Stimulated activated CD8-positive, alpha-beta memory T cell treated with anti-CD3 and anti-CD28 coated beads, Interleukin-15, amount 100 ng/mL, for 24 hours (primary cell): Measurements from ENCODE around the gene MKLN1.
"Not testable (repeated sequence)": the region's sequence is repeated elsewhere in the genome, so short reads cannot be mapped to it uniquely, and the experiment has no call there.

ENCODE experiments used
- DNase-seq: peaks from one replicate; pipeline ENCODE4 v3.0.0-alpha.2; 2020; ENCODE audit warnings: low read depth

MKLN1 gene

GRCh38 chr7:131312838-131313237 is 14.8 kb upstream of the MKLN1 start:
- DNase-seq: no peak

- DNase-seq: no peak
These were observed 7.1 kb upstream of the MKLN1 start for GRCh38 chr7:131320603-131321002.

GRCh38 chr7:131321656-131322055 is 6.0 kb upstream of the MKLN1 start:
- no peak for DNase-seq

DNA sequence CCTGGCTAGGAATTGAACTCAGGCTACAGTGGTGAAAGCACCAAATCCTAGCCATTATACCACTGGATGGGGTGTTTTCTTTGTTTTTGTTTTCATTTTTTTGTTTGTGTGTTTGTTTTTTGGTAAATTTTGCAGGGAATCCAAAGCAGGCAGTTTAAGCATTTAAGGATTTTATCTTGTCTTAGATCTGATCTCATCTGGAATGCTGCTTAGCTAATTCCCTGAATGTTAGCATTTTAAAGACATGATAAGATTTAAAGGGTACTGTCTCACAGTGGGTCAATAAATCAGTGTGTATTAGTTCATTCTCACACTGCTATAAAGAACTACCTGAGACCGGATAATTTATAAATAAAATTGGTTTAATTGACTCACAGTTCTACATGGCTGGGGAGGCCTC is 5.6 kb upstream of the MKLN1 start:
- no peak for DNase-seq

DNA sequence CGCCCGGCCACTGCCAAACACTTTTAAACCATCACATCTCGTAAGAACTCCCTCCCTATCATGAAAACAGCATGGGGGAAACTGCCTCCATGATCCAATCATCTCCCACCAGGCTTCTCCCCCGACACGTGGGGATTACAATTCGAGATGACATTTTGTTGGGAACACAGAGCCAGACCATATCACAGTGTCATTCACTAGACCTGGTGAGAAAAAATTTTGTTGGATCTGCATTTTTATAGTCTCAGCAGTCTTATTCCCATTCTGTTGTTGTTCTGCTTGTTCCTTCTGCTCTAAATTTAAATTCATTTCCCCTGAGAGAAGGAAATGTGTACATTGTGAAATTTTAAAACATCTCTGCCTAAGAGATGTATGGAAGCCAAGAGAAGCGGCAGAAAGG is 4.8 kb upstream of the MKLN1 start:
- no peak for DNase-seq

DNA sequence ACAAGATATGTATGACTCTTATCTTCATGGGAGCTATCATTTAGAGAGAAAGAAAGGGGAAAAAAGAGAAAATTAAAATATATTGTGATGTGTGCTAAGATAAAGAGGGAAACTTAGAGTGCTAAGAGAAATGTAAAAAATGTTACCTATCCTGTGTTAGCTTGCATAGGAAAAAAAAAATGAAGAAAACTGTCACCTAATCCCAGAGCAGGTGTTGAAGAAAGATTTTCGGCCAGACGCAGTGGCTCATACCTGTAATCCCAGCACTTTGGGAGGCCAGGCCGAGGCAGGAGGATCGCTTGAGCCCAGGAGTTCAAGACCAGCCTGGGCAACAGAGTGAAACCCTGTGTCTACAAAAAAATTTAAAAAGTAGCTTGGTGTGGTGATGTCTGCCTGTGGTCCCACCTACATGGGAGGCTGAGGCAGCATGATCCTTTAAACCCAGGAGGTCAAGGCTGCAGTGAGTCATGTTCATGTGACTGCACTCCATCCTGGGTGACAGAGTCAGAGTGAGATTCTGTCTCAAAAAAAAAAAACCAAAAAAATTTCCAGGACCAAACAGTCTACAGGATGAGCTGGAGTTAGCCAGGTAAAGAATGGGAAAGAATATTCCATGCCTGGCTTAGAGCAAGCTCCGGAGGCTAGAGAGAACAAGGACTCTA is 2.4 kb upstream of the MKLN1 start:
- no peak for DNase-seq

DNA sequence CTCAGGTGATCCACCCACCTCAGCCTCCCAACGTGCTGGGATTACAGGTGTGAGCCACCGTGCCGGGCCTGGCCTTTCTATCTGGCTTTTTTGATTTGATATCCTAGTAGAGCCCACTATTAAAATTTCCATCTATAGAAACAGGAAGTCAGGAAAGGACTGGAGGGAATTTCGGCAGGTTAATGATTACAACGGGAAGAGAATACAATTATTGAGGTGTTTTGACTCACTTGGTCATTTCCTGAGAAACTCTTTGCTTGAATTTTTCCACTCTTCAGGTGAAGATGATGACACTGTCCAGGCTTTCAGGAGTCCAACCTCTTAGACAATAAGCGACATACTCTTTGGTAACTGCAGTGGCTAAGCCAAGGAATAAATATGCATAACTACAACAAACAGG is 1.1 kb upstream of the MKLN1 start:
- no peak for DNase-seq

GRCh38 chr7:131327049-131327625 is 539 bp upstream of the MKLN1 start:
- DNase-seq: no peak

DNA sequence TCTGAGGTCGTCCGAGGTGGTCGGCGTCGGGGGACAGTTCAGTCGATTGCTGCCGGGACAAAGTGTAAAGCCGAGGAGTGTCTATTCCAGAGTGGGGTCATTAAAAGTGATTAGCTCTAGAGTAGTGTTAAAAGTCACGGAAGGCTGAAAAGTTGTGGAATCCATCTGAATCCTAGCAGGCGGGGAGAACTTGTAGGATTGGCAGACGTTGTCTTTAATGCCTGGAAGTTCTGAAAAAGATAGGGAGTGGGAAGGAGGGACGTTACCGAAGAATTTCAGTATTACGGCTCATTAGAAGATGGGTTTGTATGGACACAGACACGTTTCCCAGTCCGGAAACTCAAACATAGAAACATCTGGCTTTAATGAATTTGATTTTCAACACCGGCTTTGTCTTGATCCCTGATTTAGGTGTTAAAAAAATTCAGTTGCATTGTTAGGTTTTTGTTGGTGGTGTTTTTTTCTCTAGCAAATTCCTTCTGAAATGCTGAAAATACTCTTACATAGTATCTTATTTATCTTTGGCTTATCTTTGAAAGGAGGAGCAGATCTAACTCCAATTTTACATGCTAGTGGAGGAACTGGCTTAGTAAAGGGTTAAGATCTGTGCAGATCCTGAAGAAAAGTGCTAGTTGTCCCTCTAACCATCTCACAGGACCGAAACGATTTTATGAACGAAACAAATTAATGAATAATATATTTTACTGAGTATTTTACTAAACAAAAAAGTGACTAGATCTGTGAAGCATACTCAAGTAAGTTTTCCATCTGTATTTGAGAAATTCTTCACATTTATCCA is 900 bp downstream of the MKLN1 start:
- no peak for DNase-seq

DNA sequence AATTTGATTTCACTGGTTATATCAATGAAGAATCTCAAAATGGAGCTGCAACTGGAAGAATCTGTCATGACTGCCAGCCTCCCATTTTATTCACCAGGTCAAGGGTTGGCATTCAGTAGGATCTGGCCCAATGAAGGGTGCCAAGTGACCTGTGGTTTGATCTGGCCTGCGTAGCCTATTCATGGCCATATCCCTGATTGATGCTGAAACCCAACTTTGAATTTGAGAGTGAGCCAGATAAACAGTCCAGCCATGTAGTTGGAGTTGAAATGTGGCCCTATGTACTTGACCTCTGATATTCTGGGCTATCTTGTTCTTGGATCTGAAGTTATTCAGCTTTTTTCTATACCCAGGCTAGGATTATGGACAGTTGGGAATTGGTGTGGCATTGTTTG is 1.5 kb downstream of the MKLN1 start:
- no peak for DNase-seq

- no peak for DNase-seq
These were observed 2.6 kb downstream of the MKLN1 start for GRCh38 chr7:131330299-131330698.

DNA sequence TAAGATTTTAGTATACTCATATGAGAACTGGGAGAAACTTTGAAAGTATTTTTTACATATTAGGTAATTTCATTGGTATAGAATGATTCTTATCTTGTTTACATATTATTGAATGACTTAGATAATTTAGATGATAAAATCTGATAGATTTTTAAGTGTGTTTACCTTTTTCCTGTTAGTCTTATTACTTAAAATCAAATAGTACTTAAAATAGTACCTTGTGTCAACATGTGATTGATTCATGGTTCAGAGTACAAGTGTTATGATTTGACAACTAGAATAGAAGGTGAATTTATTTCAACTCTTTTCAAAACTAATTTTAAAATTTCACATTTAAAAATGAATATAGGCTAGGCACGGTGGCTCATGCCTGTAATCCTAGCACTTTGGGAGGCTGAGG is 4.1 kb downstream of the MKLN1 start:
- DNase-seq: no peak

GRCh38 chr7:131332729-131333128 is 5.1 kb downstream of the MKLN1 start:
- DNase-seq: not testable (repeated sequence)

- no peak for DNase-seq
These were observed 8.1 kb downstream of the MKLN1 start for GRCh38 chr7:131335639-131336381.

- DNase-seq: no peak
These were observed 9.3 kb downstream of the MKLN1 start for GRCh38 chr7:131336956-131337355.

DNA sequence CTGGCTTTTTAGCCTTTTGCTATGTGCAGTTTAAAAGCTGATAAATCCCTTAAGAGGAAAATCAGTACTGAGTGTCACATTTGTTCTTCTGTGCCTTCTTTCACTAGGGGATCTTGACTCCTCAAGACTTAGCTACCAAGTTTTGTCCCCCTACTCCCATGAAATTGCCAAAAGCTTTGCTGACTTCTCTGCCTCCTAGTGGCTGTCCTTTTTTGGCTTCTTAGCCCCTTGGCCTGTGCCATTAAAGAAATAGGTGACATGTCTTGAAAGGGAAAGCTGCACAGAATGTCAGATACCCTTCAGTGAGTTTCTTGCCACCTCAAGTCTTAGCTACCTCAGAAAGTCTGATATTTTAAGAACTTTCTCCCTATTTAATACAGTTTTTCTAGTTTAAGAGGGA is 10.5 kb downstream of the MKLN1 start:
- DNase-seq: no peak

DNA sequence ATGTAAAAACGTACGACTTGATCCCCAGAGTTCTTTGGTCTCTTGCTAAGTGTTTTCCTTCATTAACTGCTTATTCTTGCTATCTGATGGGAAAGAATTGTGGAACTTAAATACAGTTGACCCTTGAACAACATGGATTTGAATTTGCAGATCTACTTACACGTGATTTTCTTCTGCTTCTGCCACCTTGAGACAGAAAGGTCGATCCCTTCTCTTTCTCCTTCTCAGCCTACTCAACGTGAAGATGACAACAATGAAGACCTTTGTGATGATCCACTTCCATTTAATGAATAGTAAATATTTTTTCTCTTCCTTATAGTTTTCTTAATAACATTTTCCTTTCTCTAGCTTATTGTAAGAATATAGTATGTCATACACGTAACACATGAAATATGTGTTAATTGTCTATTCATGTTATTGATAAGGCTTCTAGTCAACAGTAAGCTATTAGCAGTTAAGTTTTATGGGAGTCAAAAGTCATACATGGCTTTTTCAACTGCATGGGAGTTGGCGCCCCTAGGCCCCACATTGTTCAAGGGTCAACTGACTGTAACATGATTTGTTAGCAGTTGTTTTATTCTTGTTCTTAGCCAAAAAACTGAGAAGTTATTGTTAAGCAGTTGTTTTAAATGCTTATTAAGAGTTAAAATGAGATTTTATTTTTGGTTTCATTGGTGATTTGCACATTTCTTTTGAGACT is 11.2 kb downstream of the MKLN1 start:
- no peak for DNase-seq

GRCh38 chr7:131341690-131342089 is 14.0 kb downstream of the MKLN1 start:
- no peak for DNase-seq

- no peak for DNase-seq
These were observed 15.3 kb downstream of the MKLN1 start for GRCh38 chr7:131342864-131343442.

DNA sequence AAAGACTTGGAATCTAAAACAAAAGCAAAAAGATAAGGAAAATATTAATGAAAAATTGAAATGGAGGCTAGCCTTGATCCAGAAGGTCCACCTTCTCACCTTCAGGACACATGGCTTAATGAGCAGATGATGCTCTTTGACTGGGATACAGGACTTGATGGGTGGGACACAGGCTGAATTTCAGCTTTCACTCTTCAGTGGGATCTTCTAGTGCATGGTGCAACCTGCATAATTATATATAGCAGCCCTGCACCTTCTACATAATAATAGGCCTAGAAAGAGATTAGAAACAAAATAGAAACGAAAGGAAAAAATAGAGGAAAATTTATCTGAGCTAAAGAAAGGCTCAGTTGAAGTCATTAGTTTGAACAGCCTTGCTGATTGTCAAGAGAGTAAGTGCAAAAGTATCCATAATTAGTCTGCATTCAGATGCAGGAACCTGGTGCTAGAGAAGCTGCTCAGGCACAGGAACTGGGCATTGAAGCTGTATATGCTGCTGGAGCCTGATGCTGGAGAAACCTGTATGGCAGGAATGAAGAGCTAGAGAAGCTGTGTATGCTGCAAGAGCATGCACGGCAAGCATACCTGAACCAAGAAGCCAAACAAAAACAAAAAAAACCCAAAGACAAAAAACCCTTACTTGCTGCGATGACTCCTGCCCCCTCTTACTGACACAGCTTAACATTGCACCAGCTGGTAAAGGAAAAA is 19.4 kb downstream of the MKLN1 start:
- DNase-seq: no peak

GRCh38 chr7:131352032-131352431 is 24.4 kb downstream of the MKLN1 start:
- DNase-seq: no peak
